Loucy (cell line): ENCODE data around the gene PPM1F.

Source experiments
- H2AFZ ChIP-seq: fragments of 200-600 bp; sonication (generic); 2 replicates; pipeline ENCODE4 v1.6.0; 2016; ENCODE audit warnings: antibody characterized with exemption, mild to moderate bottlenecking, low read length, moderate library complexity
- H3F3A ChIP-seq: fragments of 200-600 bp; 2 replicates; pipeline ENCODE4 v1.6.0; 2016; ENCODE audit warnings: antibody characterized with exemption, low read depth, mild to moderate bottlenecking
- H3K27me3 ChIP-seq: fragments of 200-600 bp; sonication (generic); 2 replicates; pipeline ENCODE4 v1.6.1; 2014; ENCODE audit warnings: low read length, mild to moderate bottlenecking; ENCODE audit not compliant: insufficient read depth, poor library complexity, severe bottlenecking
- H3K36me3 ChIP-seq: fragments of 200-600 bp; sonication (generic); 2 replicates; pipeline ENCODE4 v1.6.1; 2016; ENCODE audit warnings: low read length; ENCODE audit not compliant: insufficient read depth
- H3K4me1 ChIP-seq: fragments of 200-600 bp; sonication (generic); 2 replicates; pipeline ENCODE4 v1.5.1; 2014; ENCODE audit warnings: low read length, mild to moderate bottlenecking; ENCODE audit not compliant: insufficient read depth, poor library complexity, severe bottlenecking
- H3K4me2 ChIP-seq: fragments of 200-600 bp; sonication (generic); 2 replicates; pipeline ENCODE4 v1.6.0; 2014; ENCODE audit warnings: antibody characterized with exemption, low read length, low read depth, mild to moderate bottlenecking; ENCODE audit not compliant: poor library complexity, severe bottlenecking
- H3K4me3 ChIP-seq: fragments of 200-600 bp; sonication (generic); 2 replicates; pipeline ENCODE4 v1.5.1; 2014; ENCODE audit warnings: low read length, mild to moderate bottlenecking, mixed read lengths; ENCODE audit not compliant: poor library complexity, severe bottlenecking
- H3K79me2 ChIP-seq: fragments of 200-600 bp; sonication (generic); 2 replicates; pipeline ENCODE4 v1.6.1; 2014; ENCODE audit warnings: low read length; ENCODE audit not compliant: insufficient read depth
- H3K9ac ChIP-seq: fragments of 200-600 bp; sonication (generic); 2 replicates; pipeline ENCODE4 v1.6.0; 2014; ENCODE audit warnings: mild to moderate bottlenecking, low read depth, low read length, moderate library complexity; ENCODE audit not compliant: poor library complexity, severe bottlenecking
- H3K9me2 ChIP-seq: fragments of 200-600 bp; sonication (generic); replicated peaks from 2 replicates; pipeline ENCODE4 v1.6.1; 2016; ENCODE audit warnings: low read depth, low read length, mixed read lengths
- H3K9me3 ChIP-seq: fragments of 200-600 bp; sonication (generic); 2 replicates; pipeline ENCODE4 v1.6.1; 2014; ENCODE audit warnings: mild to moderate bottlenecking, antibody characterized with exemption, low read length, low read depth; ENCODE audit not compliant: insufficient read depth
- H4K20me1 ChIP-seq: fragments of 200-600 bp; sonication (generic); 2 replicates; pipeline ENCODE4 v1.6.0; 2014; ENCODE audit warnings: antibody characterized with exemption, low read length, mild to moderate bottlenecking; ENCODE audit not compliant: insufficient read depth, poor library complexity, severe bottlenecking
- CTCF ChIP-seq: fragments of 200-600 bp; sonication (generic); conservative IDR thresholded peaks from 2 replicates; pipeline ENCODE4 v1.5.1; 2014; ENCODE audit warnings: mild to moderate bottlenecking, antibody characterized with exemption, low read length
- EZH2phosphoT487 ChIP-seq: fragments of 200-600 bp; IDR thresholded peaks from 2 replicates; pipeline ENCODE4 v1.6.1; 2018; ENCODE audit warnings: antibody characterized with exemption, mild to moderate bottlenecking, moderate library complexity, borderline replicate concordance

Gene PPM1F

GRCh38 chr22:21965762-21966288, 13.2 kb upstream of the PPM1F start:
- no peaks in the 10 kb centered on the region for H3F3A ChIP-seq
- H4K20me1 ChIP-seq: no peaks in the 10 kb centered on the region
- H3K36me3 ChIP-seq: peaks cover 24% of the 10 kb centered on the region; the same call in 1 of the 2 replicates
- H3K9me2 ChIP-seq: no peaks in the 10 kb centered on the region
- TF ChIP-seq EZH2phosphoT487 (no peak), CTCF (no peak)
- H3K4me1 ChIP-seq: no peaks in the 10 kb centered on the region
- H3K4me2 ChIP-seq: no peak overlapping the region
- H2AFZ ChIP-seq: no peak overlapping the region
- H3K79me2 ChIP-seq: no peaks in the 10 kb centered on the region
- no peak overlapping the region for H3K9ac ChIP-seq
- H3K9me3 ChIP-seq: no peaks in the 10 kb centered on the region
- H3K27me3 ChIP-seq: no peaks in the 10 kb centered on the region
- no peak overlapping the region for H3K4me3 ChIP-seq

GRCh38 chr22:21964918-21965484, 12.4 kb upstream of the PPM1F start:
- H3K36me3 ChIP-seq: peaks cover 24% of the 10 kb centered on the region; the same call in 1 of the 2 replicates
- H3F3A ChIP-seq: no peaks in the 10 kb centered on the region
- no peaks in the 10 kb centered on the region for H3K4me1 ChIP-seq
- H3K27me3 ChIP-seq: no peaks in the 10 kb centered on the region
- no peak overlapping the region for H3K4me3 ChIP-seq
- no peak overlapping the region for H3K9ac ChIP-seq
- no peak for TF ChIP-seq CTCF
- no peak for TF ChIP-seq EZH2phosphoT487
- H3K79me2 ChIP-seq: no peaks in the 10 kb centered on the region
- no peak overlapping the region for H3K4me2 ChIP-seq
- no peaks in the 10 kb centered on the region for H3K9me2 ChIP-seq
- no peak overlapping the region for H2AFZ ChIP-seq
- H4K20me1 ChIP-seq: no peaks in the 10 kb centered on the region
- H3K9me3 ChIP-seq: no peaks in the 10 kb centered on the region

GRCh38 chr22:21964234-21964633, 11.6 kb upstream of the PPM1F start:
- no peaks in the 10 kb centered on the region for H3F3A ChIP-seq
- H3K9me3 ChIP-seq: no peaks in the 10 kb centered on the region
- no peak overlapping the region for H2AFZ ChIP-seq
- TF ChIP-seq CTCF (no peak), EZH2phosphoT487 (no peak)
- H3K79me2 ChIP-seq: no peaks in the 10 kb centered on the region
- no peak overlapping the region for H3K4me3 ChIP-seq
- no peaks in the 10 kb centered on the region for H3K27me3 ChIP-seq
- H3K9ac ChIP-seq: no peak overlapping the region
- H3K4me1 ChIP-seq: no peaks in the 10 kb centered on the region
- H3K36me3 ChIP-seq: peaks cover 24% of the 10 kb centered on the region; the same call in 1 of the 2 replicates
- no peaks in the 10 kb centered on the region for H3K9me2 ChIP-seq
- no peak overlapping the region for H3K4me2 ChIP-seq
- H4K20me1 ChIP-seq: no peaks in the 10 kb centered on the region
